Measurements from ENCODE around the gene PROCA1. TPM values are rescaled to one million over a fixed set of nuclear protein-coding genes. Genes with fewer than 3 reads are reported as not detected.
A peak's percentile ranks its signal among the peaks of the same experiment; 100 is the strongest.

Gene PROCA1
- total RNA-seq, 2 experiments from 2014 or later: 5.0 to 5.1 TPM

DNA sequence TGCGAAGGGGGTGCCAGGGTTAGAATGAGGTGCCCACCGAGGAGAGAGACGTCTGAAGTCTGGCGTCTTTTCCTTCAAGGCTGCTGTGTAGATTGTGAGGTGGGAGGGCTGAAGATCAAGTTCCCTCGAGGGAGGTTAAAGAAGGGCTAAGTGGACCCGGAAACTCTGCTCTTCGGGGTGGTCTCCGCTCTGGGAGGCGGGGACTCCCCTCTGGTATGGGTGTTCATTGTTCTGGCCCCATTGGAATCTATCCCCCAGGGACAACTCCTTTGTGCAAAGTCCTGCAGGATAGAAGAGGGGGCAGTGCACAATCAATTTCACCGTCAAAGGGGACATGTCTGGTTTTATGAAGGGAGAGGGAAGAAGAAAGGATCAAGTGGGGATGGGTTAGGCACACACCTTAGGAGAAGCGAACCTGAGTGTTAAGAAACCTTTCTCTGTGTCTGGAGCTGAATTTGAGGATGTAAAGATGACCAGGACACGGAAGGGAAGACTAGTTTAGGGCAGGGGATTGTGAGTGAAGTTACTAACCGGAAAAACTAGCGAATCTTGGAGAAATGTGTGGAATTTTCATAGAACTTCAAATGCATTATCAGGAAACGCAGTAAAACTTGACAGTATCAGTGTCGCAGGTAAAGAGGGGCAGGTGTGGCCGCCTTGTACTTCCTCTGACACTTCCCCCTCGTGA is 6.8 kb upstream of the PROCA1 start:
- intact Hi-C loops (cut with micrococcal nuclease): no loop called here
- peaks cover 14% of the 10 kb centered on the region for H3K27me3 Mint-ChIP-seq
- H3K4me1 Mint-ChIP-seq (ENCODE audit: low read depth): peaks cover 24% of the 10 kb centered on the region
- H3K27ac Mint-ChIP-seq: peak overlapping the region; percentile 81
- H3K36me3 Mint-ChIP-seq (ENCODE audit: low read depth): peaks cover 37% of the 10 kb centered on the region
- H3K4me3 Mint-ChIP-seq: peak overlapping the region; percentile 100
- ChIA-PET POLR2A (interaction anchor here (4.1 to 11.5 kb wide), 2 partner anchors 7 to 25 kb away, joined by 31 to 480 read pairs; partner anchors contain the start of genes PROCA1 and TRAF4), CTCF (interaction anchor here (1.9 kb wide), 1 partner anchor 235 kb away, joined by 11 read pairs; no protein-coding TSS in a partner anchor)
- DNase-seq: no peak
- TF ChIP-seq, protein P1, sequence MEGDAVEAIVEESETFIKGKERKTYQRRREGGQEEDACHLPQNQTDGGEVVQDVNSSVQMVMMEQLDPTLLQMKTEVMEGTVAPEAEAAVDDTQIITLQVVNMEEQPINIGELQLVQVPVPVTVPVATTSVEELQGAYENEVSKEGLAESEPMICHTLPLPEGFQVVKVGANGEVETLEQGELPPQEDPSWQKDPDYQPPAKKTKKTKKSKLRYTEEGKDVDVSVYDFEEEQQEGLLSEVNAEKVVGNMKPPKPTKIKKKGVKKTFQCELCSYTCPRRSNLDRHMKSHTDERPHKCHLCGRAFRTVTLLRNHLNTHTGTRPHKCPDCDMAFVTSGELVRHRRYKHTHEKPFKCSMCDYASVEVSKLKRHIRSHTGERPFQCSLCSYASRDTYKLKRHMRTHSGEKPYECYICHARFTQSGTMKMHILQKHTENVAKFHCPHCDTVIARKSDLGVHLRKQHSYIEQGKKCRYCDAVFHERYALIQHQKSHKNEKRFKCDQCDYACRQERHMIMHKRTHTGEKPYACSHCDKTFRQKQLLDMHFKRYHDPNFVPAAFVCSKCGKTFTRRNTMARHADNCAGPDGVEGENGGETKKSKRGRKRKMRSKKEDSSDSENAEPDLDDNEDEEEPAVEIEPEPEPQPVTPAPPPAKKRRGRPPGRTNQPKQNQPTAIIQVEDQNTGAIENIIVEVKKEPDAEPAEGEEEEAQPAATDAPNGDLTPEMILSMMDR (IDR thresholded peaks at IDR 0.05): no peak
- ATAC-seq: no peak
- H3K9me3 Mint-ChIP-seq: no peaks in the 10 kb centered on the region

DNA sequence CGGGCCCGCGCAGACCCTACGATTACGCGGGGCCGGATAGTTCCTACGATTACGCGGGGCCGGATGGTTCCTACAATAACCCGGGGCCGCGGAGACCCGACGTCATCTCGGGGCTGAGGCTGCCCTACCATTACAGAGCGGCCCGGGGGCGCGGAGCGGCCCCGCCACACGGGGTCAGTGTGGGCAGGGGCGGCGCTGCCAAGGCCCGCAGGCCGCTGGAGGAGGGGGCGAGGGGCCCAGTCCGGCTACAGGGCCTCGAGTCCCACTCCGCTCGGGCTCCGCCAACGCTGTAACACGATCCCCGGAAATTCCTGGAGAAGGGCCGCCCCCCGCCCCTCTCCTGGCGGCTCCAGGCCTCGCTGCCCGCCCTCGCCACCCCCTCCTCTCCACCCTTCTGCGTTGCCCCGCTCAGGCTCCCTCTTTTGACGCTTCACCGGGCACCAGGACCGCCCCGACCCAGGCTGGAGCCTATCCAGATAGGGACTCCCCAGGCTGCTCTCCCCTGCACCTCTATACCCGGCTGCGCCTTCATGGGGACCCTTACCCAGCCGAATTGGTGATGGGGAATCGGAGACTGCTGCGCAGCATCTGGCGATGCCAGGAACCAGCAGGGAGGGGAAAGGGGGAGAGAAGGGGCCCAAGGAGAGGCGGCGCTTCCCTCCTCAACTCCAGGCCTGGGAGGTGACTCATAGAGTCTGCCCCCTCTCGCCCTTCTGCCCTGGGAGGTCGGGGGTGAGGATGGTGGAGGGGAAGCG is 6.1 kb upstream of the PROCA1 start, which contains the start of gene RAB34:
Gene RAB34 (minus strand): TSS at position 291 of the 755 bp plus-strand sequence. CDS start 602 bp downstream, outside the sequence.
- TF ChIP-seq, protein P1 (IDR thresholded peaks at IDR 0.05): no peak
- Mint-ChIP-seq H3K9me3 (no peaks in the 10 kb centered on the region), H3K4me1 (ENCODE audit: low read depth) (peaks cover 19% of the 10 kb centered on the region), H3K4me3 (peak within 1 kb of the TSS; percentile 71), H3K36me3 (ENCODE audit: low read depth) (peaks cover 30% of the 10 kb centered on the region), H3K27ac (peak within 1 kb of the TSS; percentile 81), H3K27me3 (peaks cover 14% of the 10 kb centered on the region)
- ChIA-PET POLR2A (no interaction called here), CTCF (no interaction called here)
- ATAC-seq (no peak), DNase-seq (peak; percentile 58)
- intact Hi-C loops (cut with micrococcal nuclease): no loop called here

DNA sequence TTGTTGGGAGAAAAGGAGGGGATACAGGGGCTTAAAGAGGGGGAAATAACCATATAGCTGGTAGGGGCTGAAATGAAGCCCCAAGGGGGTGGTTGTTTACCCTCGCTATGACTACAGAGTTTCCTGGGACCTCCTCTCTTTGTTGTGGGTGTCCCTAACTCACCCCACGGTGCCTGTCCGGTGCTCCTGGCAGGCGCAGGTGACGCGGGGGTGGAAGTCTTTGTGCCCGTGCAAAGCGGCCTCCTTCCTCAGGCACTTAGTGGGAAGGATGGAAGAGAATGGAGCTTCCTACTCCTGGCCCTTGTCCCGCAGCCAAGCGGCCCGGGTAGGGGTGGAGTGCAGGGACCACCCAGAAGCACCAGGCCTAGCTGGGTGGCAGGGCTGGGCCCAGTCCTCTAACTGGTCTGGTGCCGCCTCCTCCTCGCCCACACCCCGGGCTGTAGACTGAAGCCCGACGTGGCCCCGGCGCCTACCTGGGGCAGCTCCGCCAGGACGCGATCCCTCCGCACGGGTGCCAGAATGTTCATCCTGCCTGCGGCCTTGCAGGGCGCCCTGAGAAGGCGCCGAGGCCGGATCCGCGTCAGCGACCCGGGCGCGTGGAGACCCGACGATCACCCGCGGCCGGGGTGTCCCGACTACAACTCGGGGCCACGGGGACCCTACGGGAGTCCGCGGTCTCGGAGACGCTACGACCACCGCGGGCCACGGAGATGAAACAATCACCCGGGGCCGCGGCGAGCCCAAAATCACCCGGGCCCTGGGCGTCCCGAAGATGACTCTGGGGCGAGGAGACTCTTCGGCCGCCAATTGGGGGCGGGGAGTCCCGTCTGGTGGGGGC is 5.3 kb upstream of the PROCA1 start:
- TF ChIP-seq, protein P1 (IDR thresholded peaks at IDR 0.05): no peak
- ChIA-PET POLR2A (interaction anchor here (0.8 to 7.7 kb wide), 2 partner anchors 9 to 10 kb away, joined by 3 to 65 read pairs; partner anchors contain the start of genes NEK8 and TLCD1), CTCF (interaction anchor here (1.1 to 1.5 kb wide), 2 partner anchors 47 to 185 kb away, joined by 3 to 4 read pairs; no protein-coding TSS in a partner anchor)
- H3K9me3 Mint-ChIP-seq: no peaks in the 10 kb centered on the region
- H3K27ac Mint-ChIP-seq: peak overlapping the region; percentile 42
- H3K4me1 Mint-ChIP-seq (ENCODE audit: low read depth): peaks cover 18% of the 10 kb centered on the region
- no peak for DNase-seq
- no peak for ATAC-seq
- H3K36me3 Mint-ChIP-seq (ENCODE audit: low read depth): peaks cover 22% of the 10 kb centered on the region
- intact Hi-C loops (cut with micrococcal nuclease): no loop called here
- peaks cover 14% of the 10 kb centered on the region for H3K27me3 Mint-ChIP-seq
- H3K4me3 Mint-ChIP-seq: peak overlapping the region; percentile 57

DNA sequence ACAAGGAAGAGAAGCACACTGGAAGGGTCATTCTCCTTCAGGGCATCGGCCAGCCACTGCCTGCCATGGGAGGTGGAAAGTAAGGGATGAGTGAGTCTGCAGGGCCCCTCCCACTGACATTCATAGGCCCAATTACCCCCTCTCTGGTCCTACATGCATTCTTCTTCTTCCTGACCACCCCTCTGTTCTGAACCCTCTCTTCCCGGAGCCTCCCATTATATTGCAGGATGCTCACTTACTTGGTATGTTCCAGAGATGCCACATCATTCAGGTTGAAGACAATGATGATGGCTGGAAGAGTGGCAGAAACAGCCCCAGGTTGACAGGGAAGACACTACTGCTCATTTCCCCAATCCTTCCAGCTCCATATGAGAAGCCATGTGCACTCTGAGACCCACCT is 3.5 kb upstream of the PROCA1 start:
- CTCF ChIA-PET: interaction anchor here (0.9 kb wide), 1 partner anchor 54 kb away, joined by 3 read pairs; no protein-coding TSS in a partner anchor
- DNase-seq: no peak
- no peak for ATAC-seq
- POLR2A ChIA-PET: interaction anchor here (1.2 to 7.7 kb wide), 2 partner anchors 11 to 53 kb away, joined by 3 to 65 read pairs; partner anchors contain the start of genes NEK8, SUPT6H and TLCD1
- Mint-ChIP-seq H3K9me3 (no peaks in the 10 kb centered on the region), H3K27me3 (peaks cover 14% of the 10 kb centered on the region), H3K4me3 (no peak overlapping the region), H3K36me3 (ENCODE audit: low read depth) (peaks cover 5% of the 10 kb centered on the region), H3K4me1 (ENCODE audit: low read depth) (peaks cover 26% of the 10 kb centered on the region), H3K27ac (no peak overlapping the region)
- intact Hi-C loops (cut with micrococcal nuclease): no loop called here
- TF ChIP-seq, protein P1 (IDR thresholded peaks at IDR 0.05): no peak
